C4-2B (cell line): ENCODE results near the gene KIRREL2.

ENCODE experiments used
- ZFX ChIP-seq: fragments of 450-650 bp; IDR thresholded peaks from 2 replicates; pipeline ENCODE4 v1.6.1; 2017
- TF ChIP-seq, protein P1 (sequence below): fragments of 450-650 bp; conservative IDR thresholded peaks from 2 replicates; pipeline ENCODE4 v1.5.1; 2017; ENCODE audit warnings: mild to moderate bottlenecking

DNA sequence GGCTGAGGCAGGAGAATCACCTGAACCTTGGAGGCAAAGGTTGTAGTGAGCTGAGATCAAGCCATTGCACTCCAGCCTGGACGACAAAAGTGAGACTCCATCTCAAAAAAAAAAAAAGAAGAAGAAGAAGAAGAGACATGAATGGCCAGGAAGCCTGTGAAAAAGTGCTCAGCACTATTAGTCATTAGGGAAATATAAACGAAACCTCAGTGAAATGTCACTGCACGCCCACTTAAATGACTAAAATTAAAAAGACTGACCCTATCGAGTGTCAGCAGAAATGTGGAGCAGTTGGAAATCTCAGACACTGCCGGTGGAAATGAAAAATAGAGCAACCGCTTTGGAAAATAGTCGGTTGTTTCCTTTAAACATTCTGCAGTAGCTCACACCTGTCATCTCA, 56.9 kb downstream of the KIRREL2 start:
- TF ChIP-seq, protein P1, sequence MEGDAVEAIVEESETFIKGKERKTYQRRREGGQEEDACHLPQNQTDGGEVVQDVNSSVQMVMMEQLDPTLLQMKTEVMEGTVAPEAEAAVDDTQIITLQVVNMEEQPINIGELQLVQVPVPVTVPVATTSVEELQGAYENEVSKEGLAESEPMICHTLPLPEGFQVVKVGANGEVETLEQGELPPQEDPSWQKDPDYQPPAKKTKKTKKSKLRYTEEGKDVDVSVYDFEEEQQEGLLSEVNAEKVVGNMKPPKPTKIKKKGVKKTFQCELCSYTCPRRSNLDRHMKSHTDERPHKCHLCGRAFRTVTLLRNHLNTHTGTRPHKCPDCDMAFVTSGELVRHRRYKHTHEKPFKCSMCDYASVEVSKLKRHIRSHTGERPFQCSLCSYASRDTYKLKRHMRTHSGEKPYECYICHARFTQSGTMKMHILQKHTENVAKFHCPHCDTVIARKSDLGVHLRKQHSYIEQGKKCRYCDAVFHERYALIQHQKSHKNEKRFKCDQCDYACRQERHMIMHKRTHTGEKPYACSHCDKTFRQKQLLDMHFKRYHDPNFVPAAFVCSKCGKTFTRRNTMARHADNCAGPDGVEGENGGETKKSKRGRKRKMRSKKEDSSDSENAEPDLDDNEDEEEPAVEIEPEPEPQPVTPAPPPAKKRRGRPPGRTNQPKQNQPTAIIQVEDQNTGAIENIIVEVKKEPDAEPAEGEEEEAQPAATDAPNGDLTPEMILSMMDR: no peak
- TF ChIP-seq ZFX: no peak
